ENCODE data around the gene ARAP1. TPM values are rescaled to one million over a fixed set of nuclear protein-coding genes. Genes with fewer than 3 reads are reported as not detected.

ARAP1 gene
- total and polyA plus RNA-seq, 2 of the 8 experiments (the other 6 are each of a cell fraction or from before 2014, with no cell fraction given): 25.7 to 61.6 TPM

DNA sequence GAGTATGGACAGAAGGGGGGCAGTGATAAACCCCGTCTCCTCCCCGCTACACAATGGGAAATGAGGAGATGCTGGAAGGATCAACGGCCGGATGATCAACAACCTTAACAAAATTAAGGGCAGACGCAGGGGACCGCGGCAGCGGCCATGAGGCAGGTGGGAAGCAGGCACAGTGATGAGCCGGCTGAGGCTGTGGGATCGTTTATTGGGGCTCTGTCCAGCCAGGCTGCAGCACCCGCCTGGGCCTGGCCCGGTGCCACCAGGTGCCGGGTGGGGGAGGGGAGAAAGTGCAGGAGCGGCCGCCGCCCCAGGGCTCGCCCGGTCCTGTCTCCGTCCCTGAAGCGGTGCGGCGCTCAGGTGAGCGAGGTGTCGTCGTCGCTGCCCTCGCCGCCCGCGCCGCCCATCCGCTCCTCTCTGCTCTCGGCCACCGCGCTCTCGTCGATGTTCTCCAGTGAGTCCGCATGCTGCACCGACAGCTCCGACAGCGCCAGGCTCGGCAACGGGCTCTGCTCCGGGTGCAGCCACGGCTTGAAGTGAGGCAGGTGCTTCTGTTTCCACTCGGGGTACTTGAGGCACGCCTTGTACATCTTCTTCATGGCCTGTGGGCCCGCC, 2.4 kb upstream of the ARAP1 start (continued):
- no peak for TF ChIP-seq GTF2F1 (IDR thresholded peaks at IDR 0.05; ENCODE audit: borderline replicate concordance, low read depth, low read length)
- no peak for TF ChIP-seq FOSL1 (IDR thresholded peaks at IDR 0.05; ENCODE audit: insufficient read depth, low read depth, low read length)
- TF ChIP-seq SIRT6 (IDR thresholded peaks at IDR 0.05; ENCODE audit: low read length): no peak

Measured in H1 (cell line).